ENCODE data around the gene DPH2.
A peak's percentile ranks its signal among the peaks of the same experiment; 100 is the strongest.

The DPH2 gene

DNA sequence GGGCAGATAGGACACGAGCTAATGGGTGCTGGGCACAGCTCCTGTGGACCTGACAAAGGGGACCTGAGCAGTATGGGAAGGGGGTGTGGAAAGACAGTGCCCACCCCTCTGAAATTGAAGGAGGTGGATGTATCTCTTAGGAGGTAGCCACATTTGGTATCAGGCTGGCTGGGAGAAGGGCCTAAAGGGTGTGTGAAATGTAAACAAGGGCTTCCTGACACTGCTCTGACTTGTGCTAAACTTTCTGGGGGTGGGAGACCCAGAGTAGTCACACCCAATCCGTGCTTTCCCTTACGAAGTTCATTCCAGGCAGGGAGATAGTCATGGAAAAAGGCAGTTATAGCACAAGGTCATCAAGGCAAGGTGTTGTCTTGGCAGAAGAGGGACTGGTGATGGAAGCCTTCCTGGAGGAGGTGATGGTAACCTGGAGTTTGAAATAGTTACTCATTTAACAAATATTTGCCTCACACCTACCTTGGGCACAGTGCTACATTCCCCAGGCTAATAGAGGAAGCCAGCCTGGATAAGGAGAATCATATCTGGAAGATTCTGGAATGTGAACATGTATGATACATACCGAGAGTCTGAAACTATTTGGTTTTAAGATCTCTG is 16.3 kb downstream of the DPH2 start:
- no peak for DNase-seq

DNA sequence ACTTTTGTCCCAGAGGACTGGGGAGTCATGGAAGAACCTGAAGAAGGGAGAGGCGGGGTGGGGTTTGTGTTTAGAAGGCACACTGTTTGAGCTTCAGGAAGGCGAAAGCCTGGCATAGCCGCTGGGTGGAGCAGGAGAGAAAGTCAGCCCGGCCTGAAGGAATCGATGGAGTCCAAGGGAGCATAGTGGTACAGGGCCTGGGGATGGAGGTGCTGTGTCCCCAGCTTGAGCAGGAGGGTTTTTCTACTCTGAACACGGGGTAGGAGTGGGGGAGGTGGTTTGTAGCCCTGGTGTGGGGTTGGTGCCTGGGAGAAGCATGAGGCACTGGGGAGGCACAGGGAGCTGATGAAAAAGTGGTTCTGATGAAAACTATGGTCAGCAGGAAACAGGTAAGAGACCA is 16.9 kb downstream of the DPH2 start:
- no peak for DNase-seq

DNA sequence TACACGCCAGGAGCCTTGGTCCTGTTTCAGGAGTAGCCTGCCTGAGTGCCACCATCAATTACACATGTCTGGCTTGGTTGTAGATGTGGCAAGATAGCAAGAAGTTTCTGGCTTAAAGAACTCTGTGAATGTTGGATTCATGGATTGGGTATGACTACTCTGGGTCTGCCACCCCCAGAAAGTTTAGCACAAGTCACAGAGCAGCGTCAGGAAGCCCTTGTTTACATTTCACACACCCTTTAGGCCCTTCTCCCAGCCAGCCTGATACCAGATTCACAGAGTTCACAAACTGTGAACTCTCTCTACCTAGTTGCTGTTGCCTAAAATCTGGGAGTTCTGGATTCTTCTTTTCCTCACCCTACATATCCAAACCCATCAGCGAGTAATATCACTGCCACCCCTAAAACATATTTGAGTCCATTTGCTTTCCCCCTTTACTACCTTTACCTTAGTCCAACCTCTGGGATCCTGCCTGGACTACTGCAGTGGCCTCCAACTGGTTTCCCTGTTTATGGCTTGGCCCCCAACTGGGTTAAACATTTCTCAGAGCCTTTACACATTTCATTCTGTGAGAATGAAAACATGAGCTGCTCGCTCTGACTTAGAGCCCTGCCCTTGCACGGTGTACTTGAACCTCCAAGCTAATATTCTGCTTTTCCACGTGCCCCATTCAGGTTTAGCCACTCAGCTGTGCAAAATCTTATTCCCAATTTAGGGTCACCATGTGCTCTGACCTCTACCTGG is 17.5 kb downstream of the DPH2 start:
- no peak for DNase-seq

DNA sequence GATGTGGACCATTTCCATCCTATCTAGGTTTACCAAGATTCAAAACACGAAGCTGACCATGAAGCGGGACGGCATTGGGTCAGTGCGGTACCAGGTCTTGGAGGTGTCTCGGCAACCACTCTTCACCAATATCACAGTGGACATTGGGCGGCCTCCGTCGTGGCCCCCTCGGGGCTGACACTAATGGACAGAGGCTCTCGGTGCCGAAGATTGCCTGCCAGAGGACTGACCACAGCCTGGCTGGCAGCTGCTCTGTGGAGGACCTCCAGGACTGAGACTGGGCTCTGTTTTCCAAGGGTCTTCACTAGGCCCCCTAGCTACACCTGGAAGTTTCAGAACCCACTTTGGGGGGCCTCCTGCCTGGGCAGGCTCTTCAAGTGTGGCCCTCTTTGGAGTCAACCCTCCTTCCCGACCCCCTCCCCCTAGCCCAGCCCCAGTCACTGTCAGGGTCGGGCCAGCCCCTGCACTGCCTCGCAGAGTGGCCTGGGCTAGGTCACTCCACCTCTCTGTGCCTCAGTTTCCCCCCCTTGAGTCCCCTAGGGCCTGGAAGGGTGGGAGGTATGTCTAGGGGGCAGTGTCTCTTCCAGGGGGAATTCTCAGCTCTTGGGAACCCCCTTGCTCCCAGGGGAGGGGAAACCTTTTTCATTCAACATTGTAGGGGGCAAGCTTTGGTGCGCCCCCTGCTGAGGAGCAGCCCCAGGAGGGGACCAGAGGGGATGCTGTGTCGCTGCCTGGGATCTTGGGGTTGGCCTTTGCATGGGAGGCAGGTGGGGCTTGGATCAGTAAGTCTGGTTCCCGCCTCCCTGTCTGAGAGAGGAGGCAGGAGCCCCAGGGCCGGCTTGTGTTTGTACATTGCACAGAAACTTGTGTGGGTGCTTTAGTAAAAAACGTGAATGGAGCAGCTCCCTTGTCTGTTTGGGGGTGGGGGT is 20.7 kb downstream of the DPH2 start:
- no peak for DNase-seq

DNA sequence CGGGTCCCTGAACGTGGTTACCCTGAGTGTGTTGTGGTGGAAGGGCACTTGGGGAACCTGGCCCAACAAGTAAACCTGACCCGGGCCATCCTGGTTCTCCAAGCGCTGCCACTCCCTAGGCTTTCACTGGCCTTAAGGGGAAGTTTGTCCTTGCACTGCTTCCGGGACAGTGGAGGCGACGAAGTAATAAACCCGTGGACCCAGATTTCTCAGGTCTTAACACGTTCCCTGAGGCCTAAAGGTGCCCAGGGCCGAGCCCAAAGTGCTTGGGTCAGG is 21.3 kb downstream of the DPH2 start:
- DNase-seq, result no peak

DNA sequence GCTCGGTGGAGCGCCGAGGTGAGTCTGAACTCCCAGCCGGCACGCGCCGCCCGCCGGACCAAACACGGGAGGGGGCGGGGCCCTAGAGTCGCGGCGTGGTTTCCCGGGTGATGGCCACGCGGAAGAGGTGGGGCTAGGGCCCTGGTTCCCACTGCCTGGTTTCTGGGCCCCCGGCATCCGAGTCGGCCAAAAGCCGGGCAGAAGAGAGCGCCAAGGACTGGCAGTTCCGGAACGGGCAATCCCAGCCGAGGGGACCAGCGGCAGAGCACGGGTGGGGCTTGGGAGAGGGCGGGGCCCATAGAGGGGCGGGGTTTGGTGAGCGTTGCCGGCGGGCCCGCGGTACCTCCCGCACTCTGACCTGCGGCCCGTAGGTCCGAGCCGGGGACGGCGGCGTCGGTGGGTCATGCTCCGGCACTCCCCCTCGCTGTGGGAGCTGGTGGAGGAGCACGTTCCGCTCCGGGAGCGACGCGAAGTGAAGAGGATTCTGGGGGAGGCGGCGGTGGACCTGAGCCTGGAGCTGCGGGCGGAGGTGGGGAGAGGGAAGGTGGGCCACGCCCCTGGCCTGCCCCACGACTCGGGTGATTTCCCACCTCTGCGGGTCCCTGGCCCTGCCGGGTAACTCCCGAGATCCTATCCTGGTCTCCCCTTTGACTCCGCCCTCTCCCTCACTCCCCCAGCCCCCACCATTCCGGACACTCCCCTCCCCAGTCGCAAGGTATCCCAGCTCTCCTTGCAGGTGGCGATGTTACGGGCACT is 21.8 kb downstream of the DPH2 start, which contains the start of gene CCDC24:
Gene CCDC24, plus strand, starts transcription at position 124 of the 756 bp plus-strand sequence. Its CDS starts 280 bp downstream, at position 404.
- peak; percentile 56 to 57 for DNase-seq

DNA sequence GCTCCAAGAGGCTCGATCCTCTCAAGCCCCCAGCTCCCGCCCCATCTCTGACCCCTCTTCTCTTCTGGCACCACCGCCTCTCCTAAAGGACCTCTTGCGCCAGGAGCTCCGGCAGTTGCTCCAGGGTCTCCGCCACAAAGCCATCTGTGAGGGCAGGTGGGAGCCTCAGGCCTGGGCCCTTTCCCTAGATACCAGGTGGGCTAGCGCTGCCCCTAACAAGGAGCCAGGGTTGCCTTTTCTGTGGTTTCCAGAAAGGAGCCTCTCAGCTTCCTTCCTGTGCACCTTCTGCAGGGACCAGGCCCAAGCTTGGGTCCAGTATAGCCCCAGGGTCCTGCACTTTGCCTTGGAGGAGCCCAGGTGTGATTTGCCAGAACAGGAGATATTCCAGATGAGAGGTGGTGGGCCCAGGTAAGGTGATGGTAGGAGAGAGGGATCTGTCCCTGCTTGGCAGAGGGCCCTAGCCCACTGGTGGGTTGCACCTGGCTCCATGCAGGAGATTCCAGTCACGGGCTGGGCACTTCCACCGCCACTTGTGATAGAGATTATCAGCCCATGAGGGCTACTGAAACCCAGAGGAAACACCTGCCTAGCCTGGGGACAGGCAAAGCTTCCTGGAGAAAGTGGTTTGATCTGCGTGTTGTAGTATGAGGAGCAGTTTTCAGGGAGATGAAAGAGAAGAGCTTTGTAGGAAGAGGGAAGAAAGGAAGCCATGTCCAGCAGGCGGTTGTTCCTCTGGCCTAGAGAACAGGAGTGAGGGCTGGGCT is 22.6 kb downstream of the DPH2 start:
- DNase-seq, result no peak

DNA sequence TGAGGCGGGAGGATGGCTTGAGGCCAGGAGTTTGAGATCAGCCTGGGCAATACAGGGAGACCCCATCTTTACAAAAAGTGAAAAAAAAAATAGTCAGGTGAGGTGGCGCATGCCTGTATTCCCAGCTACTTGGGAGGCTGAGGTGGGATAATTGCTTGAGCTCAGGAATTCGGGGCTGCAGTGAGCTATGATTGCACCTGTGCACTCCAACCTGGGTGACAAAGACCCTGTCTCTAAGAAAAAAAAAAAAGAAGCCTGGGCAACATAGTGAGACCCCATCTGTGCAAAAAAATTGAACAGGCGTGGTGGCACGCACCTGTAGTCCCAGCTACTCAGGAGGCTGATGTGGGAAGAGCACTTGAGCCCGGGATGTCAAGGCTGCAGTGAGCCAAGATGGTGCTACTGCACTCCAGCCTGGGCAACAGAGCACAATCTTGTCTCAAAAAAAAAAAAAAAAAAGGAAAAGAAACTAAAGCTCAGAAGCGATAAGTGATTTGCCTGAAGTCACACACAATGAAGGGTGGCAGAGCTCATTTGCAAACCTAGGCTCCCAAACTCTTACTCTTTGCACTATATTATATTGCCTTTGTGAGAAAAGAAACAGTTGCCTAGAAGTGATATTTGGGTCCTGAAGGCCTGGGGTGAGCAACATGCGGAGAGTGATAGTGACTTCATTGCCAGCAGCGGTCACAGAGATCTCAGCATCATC is 23.6 kb downstream of the DPH2 start:
- DNase-seq, result no peak

DNA sequence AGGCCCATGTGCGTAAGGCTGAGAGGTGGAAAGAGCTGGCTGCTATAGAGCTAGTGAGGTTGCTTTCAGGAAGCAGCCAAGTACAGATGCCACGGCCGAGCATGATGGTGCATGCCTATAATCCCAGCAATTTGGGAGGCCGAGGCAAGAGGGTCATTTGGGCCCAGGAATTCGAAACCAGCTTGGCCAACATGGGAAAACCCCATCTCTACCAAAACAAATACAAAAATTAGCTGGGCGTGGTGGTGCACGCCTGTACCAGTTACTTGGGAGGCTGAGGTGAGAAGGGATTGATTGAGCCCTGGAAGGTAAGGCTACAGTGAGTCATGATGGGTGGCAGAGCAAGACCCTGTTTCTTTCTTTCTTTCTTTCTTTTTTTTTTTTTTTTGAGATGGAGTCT is 24.3 kb downstream of the DPH2 start:
- no peak for DNase-seq

DNA sequence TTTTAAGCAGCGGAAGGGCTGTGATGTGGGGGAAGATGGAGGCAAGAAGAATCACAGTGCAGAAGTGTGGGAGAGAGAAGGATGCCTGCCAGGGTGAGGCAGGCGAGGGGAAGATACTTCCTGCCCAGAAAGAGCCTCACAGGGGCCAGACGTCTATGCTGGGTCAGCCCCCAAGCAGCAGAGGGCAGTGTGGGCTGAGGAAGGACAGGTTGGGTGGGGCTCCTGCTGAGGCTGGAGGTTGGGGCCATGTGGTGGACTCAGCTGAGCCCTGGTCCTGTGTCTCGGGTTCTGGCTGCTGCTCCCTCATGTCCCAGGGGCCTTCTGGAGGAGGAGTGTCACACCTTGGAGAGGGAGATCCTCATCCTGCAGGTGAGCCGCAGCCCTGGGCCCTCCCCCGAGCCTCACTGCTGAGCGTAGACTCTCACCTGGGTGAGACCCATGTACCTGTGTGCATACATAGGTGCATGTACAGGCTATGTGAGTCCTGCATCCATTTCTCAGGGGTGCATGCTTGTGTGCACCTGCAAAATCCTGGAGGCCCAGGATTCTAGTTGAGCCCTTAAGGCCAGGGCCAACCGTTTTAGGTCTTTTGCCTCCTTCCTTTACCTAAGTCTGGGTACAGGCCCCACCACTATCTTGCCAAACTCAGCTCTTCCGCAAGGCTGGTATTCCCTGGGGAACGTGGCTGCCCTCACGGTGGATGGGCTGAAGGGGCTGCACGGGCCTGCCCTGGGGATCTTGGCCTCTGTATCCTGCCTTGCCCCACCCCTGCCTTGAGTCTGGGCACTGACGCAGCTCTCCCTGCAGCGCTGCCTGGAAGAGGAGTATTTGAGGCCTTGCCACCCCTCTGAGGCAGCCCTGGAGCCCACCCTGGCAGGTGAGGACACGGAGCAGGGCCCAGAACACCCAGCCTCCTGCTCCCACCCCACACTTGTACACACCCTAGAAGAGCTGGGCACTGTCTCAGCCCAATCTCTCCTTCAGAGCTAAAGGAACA is 25.3 kb downstream of the DPH2 start:
- DNase-seq, result no peak

DNA sequence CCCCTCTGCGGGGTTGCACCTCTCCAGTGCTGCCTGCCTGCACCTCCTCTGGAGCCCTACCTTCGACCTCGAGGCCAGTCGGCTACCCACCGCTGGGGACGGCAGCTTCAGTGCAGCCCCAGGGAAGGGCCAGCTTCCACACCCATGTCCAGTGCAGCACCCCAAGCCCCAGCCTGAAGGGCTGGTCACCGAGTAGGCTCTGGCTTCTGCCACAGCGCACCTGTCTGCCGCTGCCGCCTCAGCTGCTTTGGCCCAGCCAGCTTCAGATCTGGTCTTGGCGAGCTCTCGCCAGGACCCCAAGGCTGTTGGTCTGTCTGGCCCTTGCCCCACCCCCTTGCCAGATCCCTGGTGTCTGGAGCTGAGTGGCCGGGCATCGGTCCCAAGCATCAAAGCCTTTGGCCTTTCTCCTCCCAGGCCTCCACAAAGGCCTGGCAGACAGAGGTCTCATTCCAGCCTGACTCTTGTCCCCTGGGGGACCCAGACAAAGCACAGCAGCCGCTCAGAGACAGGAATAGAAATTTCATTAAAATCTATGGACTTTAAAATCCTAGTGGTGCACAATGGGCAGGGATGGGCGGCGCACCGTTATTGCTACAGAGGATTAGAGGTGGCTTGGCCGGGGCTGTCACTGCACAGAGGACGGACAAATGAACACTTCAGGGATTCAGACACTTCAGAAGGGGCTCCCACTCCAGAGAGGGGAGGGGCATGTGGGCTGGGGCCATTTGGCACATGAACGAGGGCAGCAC is 26.3 kb downstream of the DPH2 start:
- no peak for DNase-seq

DNA sequence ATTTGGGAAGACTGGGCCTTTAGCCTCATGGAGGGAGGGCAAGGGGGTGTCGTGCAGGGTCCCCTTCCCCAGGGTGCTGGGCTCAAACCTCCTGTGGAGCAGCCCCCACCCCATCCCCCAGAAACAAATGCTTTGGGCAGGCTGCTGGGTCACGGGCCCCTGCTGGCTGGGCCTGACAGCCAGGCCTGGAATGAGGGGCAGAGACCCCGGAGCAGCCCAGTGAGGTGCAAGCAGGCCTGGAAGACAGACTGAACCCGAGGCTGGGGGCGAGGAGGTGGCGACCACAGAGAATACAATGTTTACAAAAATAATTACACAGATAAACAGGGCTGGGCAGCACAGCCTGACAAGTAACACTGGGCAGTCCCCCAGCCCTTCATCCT is 26.9 kb downstream of the DPH2 start:
- DNase-seq, result no peak

DNA sequence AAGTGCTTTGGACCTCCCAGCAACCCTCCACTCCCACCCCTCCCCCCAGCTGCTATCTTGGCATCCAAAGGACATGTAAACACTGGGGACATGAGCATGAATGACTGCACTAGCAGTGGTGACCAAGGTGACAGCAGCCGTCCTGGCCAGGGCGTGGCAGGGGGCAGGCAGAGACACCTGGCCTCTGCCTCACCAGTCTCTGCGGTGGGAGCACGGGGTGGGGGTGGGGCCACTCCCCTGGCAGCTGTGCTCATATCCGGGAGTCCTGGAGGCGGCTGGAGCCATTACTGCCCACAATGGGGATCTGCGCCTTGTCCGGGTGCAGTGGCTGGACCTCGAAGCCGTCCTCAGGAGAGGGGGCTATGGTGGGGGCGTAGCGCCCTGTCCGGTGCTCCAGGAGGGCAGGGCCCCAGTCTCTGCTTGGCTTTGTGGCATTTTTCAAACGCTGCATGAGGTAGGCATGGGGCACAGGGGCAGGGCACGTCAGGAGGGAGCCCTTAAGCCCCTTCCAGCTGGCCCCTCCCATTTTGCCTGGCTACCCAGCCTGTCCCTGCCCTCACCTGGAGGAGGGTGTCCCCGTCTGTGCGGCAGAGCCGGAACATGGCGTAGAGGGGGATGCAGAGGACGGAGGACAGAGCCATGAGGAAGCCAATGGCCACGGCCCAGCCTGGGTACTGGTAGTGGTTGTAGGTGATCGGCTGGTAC is 27.6 kb downstream of the DPH2 start:
- no peak for DNase-seq

DNA sequence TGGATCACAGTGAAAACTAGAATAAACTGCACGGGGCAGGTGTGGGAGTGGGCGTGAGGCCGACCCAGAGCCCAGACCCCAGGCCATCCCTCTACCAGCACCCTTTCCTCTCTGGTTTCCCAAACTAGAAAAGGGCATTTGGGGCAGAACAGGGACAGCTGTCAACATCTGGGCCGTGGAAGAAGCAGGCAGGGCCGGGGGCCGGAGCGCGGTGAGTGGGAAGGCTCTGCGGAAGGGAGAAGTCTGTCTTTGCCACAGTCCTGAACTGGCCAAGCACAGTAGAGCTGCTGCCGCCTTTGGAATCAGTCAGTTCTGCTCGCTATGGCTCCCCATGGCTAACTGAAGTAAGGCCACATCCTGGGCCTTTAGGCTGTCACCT is 28.2 kb downstream of the DPH2 start:
- DNase-seq, result no peak

DNA sequence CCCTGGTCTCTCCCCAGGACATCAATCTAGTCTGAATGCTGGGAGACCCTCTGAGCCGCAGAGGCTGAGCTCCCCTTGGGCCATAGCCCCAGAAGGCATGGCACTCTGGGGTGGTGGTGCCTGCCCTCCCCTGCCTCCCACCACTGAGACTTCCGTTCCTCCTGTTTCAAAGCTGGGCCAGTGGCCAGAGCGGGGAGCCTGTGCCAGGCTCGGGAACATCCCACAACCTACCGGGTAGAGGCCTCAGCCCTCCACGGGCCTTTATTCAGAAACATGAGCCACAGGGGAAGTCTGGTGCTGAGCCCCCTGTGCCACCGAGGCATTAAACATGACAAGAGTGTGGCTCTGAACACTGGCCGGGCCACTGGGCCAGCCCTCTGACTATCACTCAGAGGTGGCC is 29.6 kb downstream of the DPH2 start:
- DNase-seq, result no peak

DNA sequence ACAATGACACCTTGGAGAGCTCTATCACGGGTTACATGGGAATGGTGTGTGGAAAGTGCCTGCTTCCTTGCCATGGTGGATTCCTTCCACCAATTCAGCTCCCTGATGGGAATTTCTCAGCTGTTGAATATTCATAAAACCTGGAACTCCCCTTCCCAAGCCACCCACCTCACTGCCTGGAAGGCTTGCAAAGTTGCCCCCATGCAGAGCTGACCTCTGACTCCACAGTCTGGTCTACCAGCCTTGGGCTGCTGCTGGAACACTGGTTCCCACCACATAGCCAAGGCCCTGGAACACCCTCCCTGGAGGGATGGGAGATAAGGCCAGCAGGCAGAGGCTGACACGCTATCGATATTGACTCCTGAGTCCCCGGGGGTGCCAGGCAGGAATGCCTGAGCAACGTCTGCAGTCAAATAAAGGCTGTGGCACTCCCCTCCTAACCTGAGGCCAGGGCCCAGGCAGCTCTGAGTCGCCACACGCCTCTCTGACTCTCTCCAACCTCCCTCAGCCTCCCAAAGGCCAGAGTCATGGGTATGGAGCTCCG is 30.4 kb downstream of the DPH2 start:
- no peak for DNase-seq

DNA sequence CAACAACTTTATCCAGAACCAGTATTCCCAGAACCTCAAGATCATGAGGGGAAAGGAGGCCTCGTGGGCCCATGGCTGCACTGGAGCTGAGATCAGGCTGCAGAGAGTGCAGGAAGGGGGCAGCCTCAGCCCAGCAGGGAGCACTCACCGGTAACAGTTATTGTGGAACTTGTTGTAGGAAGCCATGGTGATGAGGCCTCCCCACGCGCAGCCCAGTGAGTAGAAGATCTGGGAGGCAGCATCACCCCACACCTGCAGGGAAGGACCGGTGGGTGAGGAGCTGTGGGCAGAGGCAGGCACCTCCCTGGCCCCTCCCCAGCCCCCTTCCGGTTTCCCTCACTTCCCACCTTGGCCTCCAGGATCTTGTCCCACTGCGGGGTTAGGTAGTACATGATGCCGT is 32.4 kb downstream of the DPH2 start:
- DNase-seq, result no peak

DNA sequence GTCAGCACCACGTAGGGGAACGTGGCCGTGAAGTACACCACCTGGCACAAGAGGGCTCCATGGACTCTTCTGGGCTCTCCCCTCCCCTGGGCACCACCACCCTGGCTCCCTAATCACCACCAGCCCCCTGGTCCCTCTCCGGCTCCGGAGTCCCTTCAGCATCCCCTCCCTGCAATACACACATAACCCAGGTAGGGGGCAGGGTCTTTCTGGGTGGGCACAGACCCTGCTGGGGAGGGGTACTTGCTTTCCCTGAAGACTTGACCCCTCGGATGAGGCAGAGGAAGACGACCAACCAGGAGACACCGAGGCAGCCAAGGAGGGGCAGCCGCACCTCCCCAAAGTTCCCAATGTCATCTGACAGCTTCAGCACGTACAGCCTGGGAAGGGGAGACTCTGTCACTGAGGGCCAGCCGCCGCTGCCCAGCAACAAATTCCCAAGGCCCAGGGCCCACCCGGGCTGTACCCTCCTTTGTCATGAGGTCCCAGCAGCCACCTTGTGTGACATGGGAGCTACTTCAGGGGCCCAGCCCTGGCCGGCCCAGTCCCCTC is 32.9 kb downstream of the DPH2 start:
- DNase-seq, result no peak
